A549 (cell line): ENCODE measurements around the gene IL1RN.

Source experiments
- POLR2A ChIP-seq: IDR thresholded peaks from 2 replicates; pipeline ENCODE4 v1.6.1; 2012; ENCODE audit warnings: mild to moderate bottlenecking, low read length
- TF ChIP-seq, protein P1 (sequence below): fragments of >200 bp; sonication (Bioruptor Twin); formaldehyde crosslinking; IDR thresholded peaks from 3 replicates; pipeline ENCODE4 v1.5.1; 2016

DNA sequence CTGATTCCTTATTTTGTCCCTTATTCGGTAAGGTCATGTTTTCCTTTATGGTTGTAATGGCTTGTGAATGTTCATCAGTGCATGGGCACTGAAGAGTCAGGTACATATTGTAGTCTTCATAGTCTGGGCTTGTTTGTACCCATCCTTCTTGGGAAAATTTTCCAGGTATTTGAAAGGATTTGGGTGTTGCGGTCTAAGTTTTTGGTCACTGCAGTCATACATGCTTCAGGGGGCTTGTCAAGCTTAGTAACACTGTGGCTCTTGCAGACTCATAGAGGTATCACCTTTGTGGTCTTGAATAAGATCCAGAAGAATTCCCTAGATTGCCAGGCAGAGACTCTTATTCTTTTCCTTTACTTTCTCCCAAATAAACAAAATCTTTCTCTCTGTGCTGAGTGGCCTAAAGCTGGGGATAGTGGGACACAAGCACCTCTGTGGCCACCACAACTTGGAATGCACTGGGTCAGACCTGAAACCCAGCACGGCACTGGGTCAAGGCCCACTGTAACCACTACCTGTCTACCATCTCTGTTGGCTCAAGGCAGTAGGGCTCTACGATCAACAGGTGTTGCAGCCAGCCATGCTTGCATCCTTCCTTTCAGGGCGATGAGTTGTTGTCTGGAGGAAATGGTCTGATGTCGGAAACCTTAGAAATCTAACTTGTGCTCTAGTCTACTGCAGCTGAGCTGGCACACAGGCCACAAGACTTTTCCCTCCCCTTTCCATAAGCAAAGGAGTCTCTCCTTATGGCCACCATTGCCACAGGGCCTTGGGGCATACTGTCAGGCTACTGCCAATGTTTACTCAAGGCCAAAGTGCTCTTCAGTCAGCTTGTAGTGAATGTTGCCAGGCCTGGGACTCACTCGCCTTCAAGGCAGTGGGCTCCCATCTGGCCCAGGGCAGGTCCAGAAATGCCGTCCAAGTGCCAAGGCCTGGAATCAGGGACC is 21.5 kb downstream of the IL1RN start:
- no peak for TF ChIP-seq POLR2A
- TF ChIP-seq, protein P1, sequence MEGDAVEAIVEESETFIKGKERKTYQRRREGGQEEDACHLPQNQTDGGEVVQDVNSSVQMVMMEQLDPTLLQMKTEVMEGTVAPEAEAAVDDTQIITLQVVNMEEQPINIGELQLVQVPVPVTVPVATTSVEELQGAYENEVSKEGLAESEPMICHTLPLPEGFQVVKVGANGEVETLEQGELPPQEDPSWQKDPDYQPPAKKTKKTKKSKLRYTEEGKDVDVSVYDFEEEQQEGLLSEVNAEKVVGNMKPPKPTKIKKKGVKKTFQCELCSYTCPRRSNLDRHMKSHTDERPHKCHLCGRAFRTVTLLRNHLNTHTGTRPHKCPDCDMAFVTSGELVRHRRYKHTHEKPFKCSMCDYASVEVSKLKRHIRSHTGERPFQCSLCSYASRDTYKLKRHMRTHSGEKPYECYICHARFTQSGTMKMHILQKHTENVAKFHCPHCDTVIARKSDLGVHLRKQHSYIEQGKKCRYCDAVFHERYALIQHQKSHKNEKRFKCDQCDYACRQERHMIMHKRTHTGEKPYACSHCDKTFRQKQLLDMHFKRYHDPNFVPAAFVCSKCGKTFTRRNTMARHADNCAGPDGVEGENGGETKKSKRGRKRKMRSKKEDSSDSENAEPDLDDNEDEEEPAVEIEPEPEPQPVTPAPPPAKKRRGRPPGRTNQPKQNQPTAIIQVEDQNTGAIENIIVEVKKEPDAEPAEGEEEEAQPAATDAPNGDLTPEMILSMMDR = no peak
